ENCODE measurements around the gene EXOC3.

The EXOC3 gene

DNA sequence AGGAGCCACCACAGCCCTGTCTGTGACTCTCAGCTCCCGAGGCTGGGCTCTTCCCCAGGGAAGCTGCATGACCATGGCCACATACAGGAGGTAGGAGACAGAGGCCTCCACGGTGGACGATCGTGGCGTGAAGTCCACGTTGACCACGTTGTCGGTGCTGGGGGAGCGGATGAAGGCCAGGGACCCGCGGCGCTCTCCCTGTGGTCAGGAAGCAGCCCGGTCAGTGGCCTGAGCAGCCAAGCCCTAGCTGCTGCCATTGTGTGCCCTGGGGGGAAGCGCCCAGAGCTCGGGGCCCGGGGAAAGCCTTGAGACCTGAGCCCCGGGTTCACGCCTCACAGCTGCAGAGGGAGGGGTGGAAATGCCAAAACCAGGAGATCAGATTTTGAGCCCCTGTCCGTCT is 34.3 kb downstream of the EXOC3 start:
- DNase-seq (ENCODE audit: low spot score): no peak
- TF ChIP-seq, protein P1, sequence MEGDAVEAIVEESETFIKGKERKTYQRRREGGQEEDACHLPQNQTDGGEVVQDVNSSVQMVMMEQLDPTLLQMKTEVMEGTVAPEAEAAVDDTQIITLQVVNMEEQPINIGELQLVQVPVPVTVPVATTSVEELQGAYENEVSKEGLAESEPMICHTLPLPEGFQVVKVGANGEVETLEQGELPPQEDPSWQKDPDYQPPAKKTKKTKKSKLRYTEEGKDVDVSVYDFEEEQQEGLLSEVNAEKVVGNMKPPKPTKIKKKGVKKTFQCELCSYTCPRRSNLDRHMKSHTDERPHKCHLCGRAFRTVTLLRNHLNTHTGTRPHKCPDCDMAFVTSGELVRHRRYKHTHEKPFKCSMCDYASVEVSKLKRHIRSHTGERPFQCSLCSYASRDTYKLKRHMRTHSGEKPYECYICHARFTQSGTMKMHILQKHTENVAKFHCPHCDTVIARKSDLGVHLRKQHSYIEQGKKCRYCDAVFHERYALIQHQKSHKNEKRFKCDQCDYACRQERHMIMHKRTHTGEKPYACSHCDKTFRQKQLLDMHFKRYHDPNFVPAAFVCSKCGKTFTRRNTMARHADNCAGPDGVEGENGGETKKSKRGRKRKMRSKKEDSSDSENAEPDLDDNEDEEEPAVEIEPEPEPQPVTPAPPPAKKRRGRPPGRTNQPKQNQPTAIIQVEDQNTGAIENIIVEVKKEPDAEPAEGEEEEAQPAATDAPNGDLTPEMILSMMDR (IDR thresholded peaks at IDR 0.05; ENCODE audit: extremely low read depth, insufficient read depth, missing control alignments): no peak
- in situ Hi-C loops (cut with MboI; ENCODE audit: low pct_unique_long_range_greater_than_20kb, low sequenced_read_pairs, unreplicated experiment): no loop called here

DNA sequence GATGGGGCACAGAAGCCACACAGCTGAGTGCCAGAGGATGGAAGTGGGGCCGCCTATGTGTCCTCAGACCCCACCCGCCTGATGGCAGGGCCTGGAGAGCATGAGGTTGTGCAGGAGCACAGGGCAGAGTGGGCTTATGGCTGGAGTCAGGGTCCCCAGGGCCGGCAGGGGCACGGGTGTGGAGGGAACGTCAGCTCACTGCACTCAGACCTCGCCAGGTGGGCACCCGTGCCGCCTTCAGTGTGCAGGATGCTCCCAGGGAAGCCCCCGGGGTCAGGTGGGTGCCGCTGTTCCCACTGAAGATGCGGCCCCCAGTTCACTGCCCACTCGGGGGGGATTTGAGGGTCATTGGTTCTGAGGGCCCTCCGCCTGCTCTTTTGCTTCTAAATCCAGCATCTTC is 34.9 kb downstream of the EXOC3 start:
- in situ Hi-C loops (cut with MboI; ENCODE audit: low pct_unique_long_range_greater_than_20kb, low sequenced_read_pairs, unreplicated experiment): no loop called here
- TF ChIP-seq, protein P1 (IDR thresholded peaks at IDR 0.05; ENCODE audit: extremely low read depth, insufficient read depth, missing control alignments): no peak

DNA sequence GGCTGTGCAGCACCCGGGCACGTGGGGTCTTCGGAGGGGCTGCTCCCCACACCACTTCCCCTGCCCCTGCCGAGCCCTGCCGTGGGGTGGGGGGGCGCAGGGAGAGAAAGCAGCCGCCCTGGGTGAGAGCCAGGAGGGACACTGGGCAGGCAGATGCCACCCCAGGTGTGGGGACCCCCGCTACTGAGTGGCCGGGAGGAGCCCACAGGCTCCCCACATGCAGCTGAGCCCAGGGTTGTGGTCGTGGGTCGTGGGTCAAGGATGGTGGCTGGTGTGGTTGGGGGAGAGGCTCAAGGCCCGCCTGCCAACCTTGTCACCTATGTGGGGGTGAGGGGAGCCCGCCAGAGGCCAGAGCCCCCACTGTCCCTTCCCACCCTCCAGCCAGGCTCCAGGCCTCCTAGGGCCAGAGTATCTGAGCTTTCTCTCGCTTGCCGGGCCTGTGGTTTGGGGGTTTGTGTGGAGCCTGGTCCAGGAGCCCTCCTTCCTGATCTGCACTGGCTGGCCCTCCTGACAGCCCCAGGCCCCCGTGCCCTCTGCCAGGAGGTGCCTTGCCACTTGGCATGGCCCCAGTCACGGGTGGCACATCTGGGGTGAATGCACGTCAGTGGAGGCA is 35.5 kb downstream of the EXOC3 start:
- TF ChIP-seq, protein P1 (IDR thresholded peaks at IDR 0.05; ENCODE audit: extremely low read depth, insufficient read depth, missing control alignments): no peak
- in situ Hi-C loops (cut with MboI; ENCODE audit: low pct_unique_long_range_greater_than_20kb, low sequenced_read_pairs, unreplicated experiment): no loop called here
- DNase-seq (ENCODE audit: low spot score): no peak

More for the DNA sequence above, 34.9 kb downstream of the EXOC3 start:
- DNase-seq (ENCODE audit: low spot score): no peak

DNA sequence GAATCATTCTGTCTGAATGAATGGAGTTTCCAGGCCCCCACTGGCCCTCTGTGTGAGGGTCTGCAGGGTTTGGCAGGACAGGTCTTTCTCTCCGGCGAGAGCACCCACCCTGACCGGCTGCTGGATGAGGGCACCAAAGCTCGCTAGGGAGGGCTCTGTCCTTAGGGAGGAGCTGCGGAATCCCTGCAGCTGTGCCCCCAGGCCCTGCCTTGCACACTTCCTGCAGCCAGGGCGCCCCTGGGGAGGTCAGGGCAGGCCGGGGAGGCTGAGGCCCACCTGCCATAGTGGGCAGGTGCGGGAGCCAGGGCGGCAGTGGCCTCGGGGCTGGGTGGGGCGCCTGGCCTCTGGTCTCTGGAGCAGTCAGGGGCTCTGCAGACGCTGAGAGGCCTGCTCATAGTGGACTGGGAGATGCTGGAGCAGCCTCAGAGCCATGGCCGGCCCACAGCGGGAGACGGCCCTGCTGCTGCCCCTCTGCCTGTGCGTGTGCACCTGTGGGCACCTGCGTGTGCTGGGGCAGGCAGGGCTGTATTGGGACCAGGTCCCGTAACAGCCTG is 36.1 kb downstream of the EXOC3 start:
- TF ChIP-seq, protein P1 (IDR thresholded peaks at IDR 0.05; ENCODE audit: extremely low read depth, insufficient read depth, missing control alignments): no peak
- no peak for DNase-seq (ENCODE audit: low spot score)
- in situ Hi-C loops (cut with MboI; ENCODE audit: low pct_unique_long_range_greater_than_20kb, low sequenced_read_pairs, unreplicated experiment): no loop called here

DNA sequence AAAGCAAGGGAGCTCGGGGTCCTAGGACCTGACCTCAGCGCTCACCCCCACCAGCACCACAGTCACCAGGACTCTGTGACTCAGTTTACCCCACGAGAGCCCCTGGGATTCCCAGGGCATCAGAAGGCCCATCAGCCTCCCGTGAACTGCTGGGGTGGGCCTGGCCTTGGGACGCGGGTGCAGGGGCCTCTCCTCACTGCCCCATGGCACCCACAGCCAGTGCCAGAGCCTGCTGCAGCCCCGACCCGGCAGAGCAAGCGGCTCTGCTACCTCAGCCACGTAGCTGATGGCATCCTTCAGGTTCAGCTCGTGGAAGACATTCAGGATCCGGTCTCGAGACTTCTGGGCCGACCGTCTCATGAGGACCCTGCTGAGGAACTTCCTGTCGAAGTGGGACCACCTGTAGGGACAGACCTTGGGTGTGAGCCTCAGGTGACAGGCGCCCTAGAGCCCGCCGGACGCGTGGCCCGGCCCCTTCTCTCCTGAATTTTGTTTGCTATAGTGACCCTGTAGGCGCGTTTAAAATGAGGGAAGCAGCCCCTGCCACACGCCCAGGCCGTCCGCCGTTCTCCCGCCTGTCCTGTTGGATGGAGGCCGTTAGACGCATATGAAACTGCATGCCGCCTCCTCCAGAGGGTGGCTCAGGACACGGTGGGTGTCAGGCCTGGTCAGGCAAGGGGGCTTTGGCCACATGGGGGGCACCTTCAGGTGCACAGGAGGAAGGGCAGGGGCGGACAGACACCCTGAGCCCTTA is 36.8 kb downstream of the EXOC3 start:
- DNase-seq (ENCODE audit: low spot score): no peak
- TF ChIP-seq, protein P1 (IDR thresholded peaks at IDR 0.05; ENCODE audit: extremely low read depth, insufficient read depth, missing control alignments): no peak
- in situ Hi-C loops (cut with MboI; ENCODE audit: low pct_unique_long_range_greater_than_20kb, low sequenced_read_pairs, unreplicated experiment): no loop called here

DNA sequence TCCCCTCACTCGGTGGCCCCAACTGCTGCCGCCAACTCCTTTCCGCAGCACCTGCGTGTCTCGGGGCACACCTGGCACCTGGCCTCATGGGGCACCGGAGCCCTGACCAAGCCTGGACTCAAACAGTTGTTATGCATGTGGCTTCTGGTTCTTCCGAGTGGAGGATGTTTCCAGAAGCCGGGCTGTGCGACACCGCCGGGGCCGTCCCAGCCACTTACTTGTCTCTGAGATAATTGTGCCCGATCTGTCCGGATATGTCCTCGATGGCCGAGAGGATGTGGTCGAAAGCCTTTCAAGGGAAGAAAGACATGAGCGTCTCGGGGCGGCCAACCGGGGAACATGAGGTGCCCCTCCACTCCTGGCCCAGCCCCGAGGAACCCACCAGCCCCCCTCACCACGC is 38.4 kb downstream of the EXOC3 start:
- TF ChIP-seq, protein P1 (IDR thresholded peaks at IDR 0.05; ENCODE audit: extremely low read depth, insufficient read depth, missing control alignments): no peak
- DNase-seq (ENCODE audit: low spot score): no peak
- in situ Hi-C loops (cut with MboI; ENCODE audit: low pct_unique_long_range_greater_than_20kb, low sequenced_read_pairs, unreplicated experiment): no loop called here
